ENCODE data around the gene RIF1.

DNA sequence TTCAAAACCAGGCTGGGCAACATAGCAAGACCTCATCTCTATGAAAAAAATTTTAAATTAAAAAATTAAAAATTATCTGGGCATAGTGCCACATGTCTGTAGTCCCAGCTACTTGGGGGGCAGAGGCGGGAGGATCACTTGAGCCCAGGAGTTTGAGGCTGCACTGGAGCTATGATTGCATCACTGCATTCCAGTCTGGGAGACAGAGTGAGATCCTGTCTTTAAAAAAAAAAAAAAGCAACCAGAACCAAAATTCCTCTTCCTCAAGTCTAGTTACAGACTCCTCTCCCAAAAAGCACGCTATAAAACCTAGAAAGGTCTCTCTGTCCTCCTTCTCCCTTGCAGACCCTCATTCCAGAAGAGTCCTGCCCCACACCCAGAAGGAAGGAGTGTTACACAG lies 28.4 kb upstream of the RIF1 start:
- TF ChIP-seq TAF1 (IDR thresholded peaks at IDR 0.05; ENCODE audit: borderline replicate concordance, insufficient read depth, low read length) (no peak), POLR2AphosphoS5 (IDR thresholded peaks at IDR 0.05; ENCODE audit: low read depth, low read length) (no peak), SIN3A (IDR thresholded peaks at IDR 0.05; ENCODE audit: borderline replicate concordance, insufficient read depth, low read length) (no peak)

Data from PFSK-1 (cell line).